ENCODE data around the gene EIF3C.
"Not testable (repeated sequence)": the region's sequence is repeated elsewhere in the genome, so short reads cannot be mapped to it uniquely, and the experiment has no call there.

DNA sequence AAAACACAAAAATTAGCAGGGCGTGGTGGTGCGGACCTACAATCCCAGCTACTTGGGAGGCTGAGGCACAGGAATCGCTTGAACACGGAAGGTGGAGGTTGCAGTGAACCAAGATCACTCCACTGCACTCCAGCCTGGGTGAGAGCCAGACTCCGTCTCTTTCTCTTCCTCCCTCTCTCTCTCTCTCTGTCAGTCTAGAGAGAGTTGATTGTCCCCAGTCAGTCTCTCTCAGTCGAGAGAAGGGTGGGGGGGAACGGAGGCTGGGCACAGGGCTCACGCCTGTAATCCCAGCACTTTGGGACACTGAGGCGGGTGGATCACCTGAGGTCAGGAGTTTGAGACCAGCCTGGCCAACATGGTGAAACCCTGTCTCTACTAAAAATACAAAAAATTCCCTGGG lies 30.0 kb downstream of the EIF3C start:
- not testable (repeated sequence) for TF ChIP-seq CTCF (IDR thresholded peaks at IDR 0.05; ENCODE audit: borderline replicate concordance, extremely low read depth, low read length, poor library complexity, severe bottlenecking); EZH2 (IDR thresholded peaks at IDR 0.05; ENCODE audit: borderline replicate concordance, low read depth, low read length, severe bottlenecking)

Measured in DND-41 (cell line).